Measurements from ENCODE around the gene TUG1.

The TUG1 gene

GRCh38 chr22:30964858-30965257 lies 4.2 kb upstream of the TUG1 start:
- DNase-seq (ENCODE audit: low read depth), result no peak
- H3K4me3 ChIP-seq (ENCODE audit: low read depth, low read length), result no peak overlapping the region
- TF ChIP-seq CTCF (conservative IDR thresholded peaks at IDR 0.05; ENCODE audit: low read depth, low read length), result no peak

- DNase-seq (ENCODE audit: low read depth), result peak; percentile 61
- H3K4me3 ChIP-seq (ENCODE audit: low read depth, low read length), result peak within 1 kb of the TSS; percentile 83
- TF ChIP-seq CTCF (conservative IDR thresholded peaks at IDR 0.05; ENCODE audit: low read depth, low read length), result no peak
Observed at GRCh38 chr22:30968015-30968923, 796 bp upstream of the TUG1 start, which contains the start of gene MORC2. Gene MORC2 (minus strand): TSS chr22:30968774. CDS start chr22:30967889, 885 bp downstream.

- peak overlapping the region; percentile 83 for H3K4me3 ChIP-seq (ENCODE audit: low read depth, low read length)
- DNase-seq (ENCODE audit: low read depth), result peak; percentile 58
- peak; percentile 43 for TF ChIP-seq CTCF (conservative IDR thresholded peaks at IDR 0.05; ENCODE audit: low read depth, low read length)
Observed at GRCh38 chr22:30969532-30970355, 679 bp downstream of the TUG1 start.

GRCh38 chr22:30970356-30970746 lies 1.3 kb downstream of the TUG1 start:
- H3K4me3 ChIP-seq (ENCODE audit: low read depth, low read length), result peak overlapping the region; percentile 83
- TF ChIP-seq CTCF (conservative IDR thresholded peaks at IDR 0.05; ENCODE audit: low read depth, low read length), result no peak
- no peak for DNase-seq (ENCODE audit: low read depth)

- no peak for TF ChIP-seq CTCF (conservative IDR thresholded peaks at IDR 0.05; ENCODE audit: low read depth, low read length)
- no peak for DNase-seq (ENCODE audit: low read depth)
- no peak overlapping the region for H3K4me3 ChIP-seq (ENCODE audit: low read depth, low read length)
Observed at GRCh38 chr22:30978304-30978962, 9.4 kb downstream of the TUG1 start.

- peak; percentile 2 for TF ChIP-seq CTCF (conservative IDR thresholded peaks at IDR 0.05; ENCODE audit: low read depth, low read length)
- DNase-seq (ENCODE audit: low read depth), result no peak
- no peak overlapping the region for H3K4me3 ChIP-seq (ENCODE audit: low read depth, low read length)
Observed at GRCh38 chr22:30979932-30980331, 10.9 kb downstream of the TUG1 start.

Measured in choroid plexus epithelial cell (primary cell).